HepG2 (cell line): ENCODE measurements around the gene C16orf54. TPM values are rescaled to one million over a fixed set of nuclear protein-coding genes. Genes with fewer than 3 reads are reported as not detected.
A peak's percentile ranks its signal among the peaks of the same experiment; 100 is the strongest.

Experiments used
- ARNT2 ChIP-seq: sonication (generic); formaldehyde crosslinking; IDR thresholded peaks from 2 replicates; pipeline ENCODE4 v1.8.0; 2022; ENCODE audit warnings: mild to moderate bottlenecking, low read depth, missing genetic modification reagents, moderate library complexity
- KLF16 ChIP-seq, 2 experiments: sonication (generic) in 1 of 2; formaldehyde crosslinking in 1 of 2; IDR thresholded peaks; 2 replicates each; pipeline versions ENCODE4 v1.6.1 to v1.8.0; 2016 to 2023; ENCODE audit warnings: missing genetic modification reagents in 2 of 2, missing compliant biosample characterization in 1 of 2
- SRSF4 ChIP-seq: fragments of 200-400 bp; formaldehyde crosslinking; IDR thresholded peaks from one replicate; pipeline ENCODE4 v1.6.1; 2018; ENCODE audit warnings: mild to moderate bottlenecking, low read depth, low read length, moderate library complexity; ENCODE audit not compliant: poor library complexity, severe bottlenecking
- ZBTB7A ChIP-seq: sonication (generic); formaldehyde crosslinking; IDR thresholded peaks from 2 replicates; pipeline ENCODE4 v1.8.0; 2022; ENCODE audit warnings: mild to moderate bottlenecking, missing genetic modification reagents
- ZNF292 ChIP-seq: sonication (generic); formaldehyde crosslinking; IDR thresholded peaks from 2 replicates; pipeline ENCODE4 v1.8.1; 2022; ENCODE audit warnings: mild to moderate bottlenecking, low read depth, missing genetic modification reagents, borderline replicate concordance
- ZNF296 ChIP-seq: sonication (generic); formaldehyde crosslinking; conservative IDR thresholded peaks from 2 replicates; pipeline ENCODE4 v1.5.0; 2020; ENCODE audit warnings: mild to moderate bottlenecking, missing genetic modification reagents
- ZNF589 ChIP-seq: sonication (generic); formaldehyde crosslinking; conservative IDR thresholded peaks from 2 replicates; pipeline ENCODE4 v1.8.0; 2022; ENCODE audit warnings: mild to moderate bottlenecking, moderate library complexity, missing genetic modification reagents
- ZNF709 ChIP-seq: sonication (generic); formaldehyde crosslinking; IDR thresholded peaks from 2 replicates; pipeline ENCODE4 v1.5.0; 2020; ENCODE audit warnings: mild to moderate bottlenecking, missing genetic modification reagents
- ZNF773 ChIP-seq: sonication (generic); formaldehyde crosslinking; IDR thresholded peaks from 2 replicates; pipeline ENCODE4 v1.4.0; 2020; ENCODE audit warnings: missing genetic modification reagents, borderline replicate concordance
- ZSCAN31 ChIP-seq: sonication (generic); formaldehyde crosslinking; IDR thresholded peaks from 2 replicates; pipeline ENCODE4 v1.5.0; 2020; ENCODE audit warnings: low read depth, mild to moderate bottlenecking, missing genetic modification reagents
- polyA plus RNA-seq, 8 experiments: library from polyadenylated mRNA; depleted of rRNA in 3 of 8; stranded (reverse) in 7 of 8; unstranded in 1 of 8; fragments of >200 nt; fragmentation: Illumina TruSeq in 4 of 8; extraction: Trizol in 4 of 8; gene quantifications; 2 replicates each; pipeline versions ENCODE4 v1.2.1 to v1.2.3, GENCODE V29; 2011 to 2016; ENCODE audit warnings: low read depth in 4 of 8, missing spikeins in 1 of 8, mixed read lengths in 1 of 8; ENCODE audit not compliant: insufficient read depth in 1 of 8
- total RNA-seq, 5 experiments: library from RNA; depleted of rRNA; stranded (reverse); fragments of >200 nt; fragmentation: Illumina TruSeq; extraction: Trizol; gene quantifications; 2 replicates each; pipeline ENCODE4 v1.2.3, GENCODE V29; 2016; ENCODE audit warnings: low read depth in 1 of 5
- TF ChIP-seq, protein P1 (sequence below): IDR thresholded peaks from 2 replicates; pipeline ENCODE4 v1.6.1; 2016; ENCODE audit warnings: low read depth, missing genetic modification reagents, missing compliant biosample characterization
- TF ChIP-seq, protein P2 (sequence below): sonication (generic); formaldehyde crosslinking; conservative IDR thresholded peaks from 2 replicates; pipeline ENCODE4 v1.8.0; 2022; ENCODE audit warnings: mild to moderate bottlenecking, moderate library complexity, missing genetic modification reagents
- TF ChIP-seq, protein P3 (sequence below): sonication (generic); formaldehyde crosslinking; IDR thresholded peaks from 2 replicates; pipeline ENCODE4 v1.8.0; 2022; ENCODE audit warnings: mild to moderate bottlenecking, missing genetic modification reagents; ENCODE audit not compliant: insufficient replicate concordance
- TF ChIP-seq, protein P4 (sequence below): sonication (generic); formaldehyde crosslinking; conservative IDR thresholded peaks from 2 replicates; pipeline ENCODE4 v1.5.0; 2020; ENCODE audit warnings: missing genetic modification reagents

The C16orf54 gene
- total and polyA plus RNA-seq, 2 of the 13 experiments (the other 11 are each of a cell fraction or from before 2014, with no cell fraction given), result not detected

DNA sequence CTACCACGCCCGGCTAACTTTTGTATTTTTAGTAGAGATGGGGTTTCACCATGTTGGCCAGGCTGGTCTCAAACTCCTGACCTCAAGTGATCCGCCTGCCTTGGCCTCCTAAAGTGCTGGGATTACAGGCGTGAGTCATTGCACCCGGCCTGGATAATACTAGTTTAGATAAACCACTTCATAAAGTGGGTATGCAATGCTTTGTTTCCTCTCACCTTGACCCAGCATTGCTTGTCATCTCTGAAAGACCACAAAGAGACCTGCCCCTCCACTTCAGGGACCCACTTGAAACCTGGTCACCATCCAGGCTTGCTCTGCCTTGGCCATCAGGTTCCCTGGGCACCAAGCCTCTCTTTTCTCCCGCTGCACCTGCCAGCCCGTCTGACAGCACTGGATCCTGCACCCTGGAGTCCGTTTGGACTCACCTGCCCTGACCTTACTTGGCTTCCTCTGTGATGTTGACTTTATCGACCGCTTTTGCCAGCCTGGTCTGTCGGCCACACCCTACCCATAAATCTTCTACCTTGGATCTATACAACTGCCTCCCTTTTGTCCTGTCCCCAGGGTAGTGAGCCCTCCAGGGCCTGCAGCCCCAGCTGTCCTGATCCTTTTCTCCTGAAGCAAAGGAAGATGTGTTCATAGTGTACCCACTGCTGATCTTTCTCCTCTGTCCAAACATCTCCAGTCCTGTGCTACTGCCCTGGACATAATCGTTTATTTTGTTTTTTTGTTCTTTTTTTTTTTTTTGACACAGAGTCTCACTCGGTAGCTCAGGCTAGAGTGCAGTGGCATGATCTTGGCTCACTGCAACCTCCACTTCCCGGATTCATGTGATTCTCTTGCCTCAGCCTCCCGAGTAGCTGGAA is 19.6 kb upstream of the C16orf54 start (continued):
- TF ChIP-seq, protein P1, sequence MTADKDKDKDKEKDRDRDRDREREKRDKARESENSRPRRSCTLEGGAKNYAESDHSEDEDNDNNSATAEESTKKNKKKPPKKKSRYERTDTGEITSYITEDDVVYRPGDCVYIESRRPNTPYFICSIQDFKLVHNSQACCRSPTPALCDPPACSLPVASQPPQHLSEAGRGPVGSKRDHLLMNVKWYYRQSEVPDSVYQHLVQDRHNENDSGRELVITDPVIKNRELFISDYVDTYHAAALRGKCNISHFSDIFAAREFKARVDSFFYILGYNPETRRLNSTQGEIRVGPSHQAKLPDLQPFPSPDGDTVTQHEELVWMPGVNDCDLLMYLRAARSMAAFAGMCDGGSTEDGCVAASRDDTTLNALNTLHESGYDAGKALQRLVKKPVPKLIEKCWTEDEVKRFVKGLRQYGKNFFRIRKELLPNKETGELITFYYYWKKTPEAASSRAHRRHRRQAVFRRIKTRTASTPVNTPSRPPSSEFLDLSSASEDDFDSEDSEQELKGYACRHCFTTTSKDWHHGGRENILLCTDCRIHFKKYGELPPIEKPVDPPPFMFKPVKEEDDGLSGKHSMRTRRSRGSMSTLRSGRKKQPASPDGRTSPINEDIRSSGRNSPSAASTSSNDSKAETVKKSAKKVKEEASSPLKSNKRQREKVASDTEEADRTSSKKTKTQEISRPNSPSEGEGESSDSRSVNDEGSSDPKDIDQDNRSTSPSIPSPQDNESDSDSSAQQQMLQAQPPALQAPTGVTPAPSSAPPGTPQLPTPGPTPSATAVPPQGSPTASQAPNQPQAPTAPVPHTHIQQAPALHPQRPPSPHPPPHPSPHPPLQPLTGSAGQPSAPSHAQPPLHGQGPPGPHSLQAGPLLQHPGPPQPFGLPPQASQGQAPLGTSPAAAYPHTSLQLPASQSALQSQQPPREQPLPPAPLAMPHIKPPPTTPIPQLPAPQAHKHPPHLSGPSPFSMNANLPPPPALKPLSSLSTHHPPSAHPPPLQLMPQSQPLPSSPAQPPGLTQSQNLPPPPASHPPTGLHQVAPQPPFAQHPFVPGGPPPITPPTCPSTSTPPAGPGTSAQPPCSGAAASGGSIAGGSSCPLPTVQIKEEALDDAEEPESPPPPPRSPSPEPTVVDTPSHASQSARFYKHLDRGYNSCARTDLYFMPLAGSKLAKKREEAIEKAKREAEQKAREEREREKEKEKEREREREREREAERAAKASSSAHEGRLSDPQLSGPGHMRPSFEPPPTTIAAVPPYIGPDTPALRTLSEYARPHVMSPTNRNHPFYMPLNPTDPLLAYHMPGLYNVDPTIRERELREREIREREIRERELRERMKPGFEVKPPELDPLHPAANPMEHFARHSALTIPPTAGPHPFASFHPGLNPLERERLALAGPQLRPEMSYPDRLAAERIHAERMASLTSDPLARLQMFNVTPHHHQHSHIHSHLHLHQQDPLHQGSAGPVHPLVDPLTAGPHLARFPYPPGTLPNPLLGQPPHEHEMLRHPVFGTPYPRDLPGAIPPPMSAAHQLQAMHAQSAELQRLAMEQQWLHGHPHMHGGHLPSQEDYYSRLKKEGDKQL (CRISPR knock-in tag), result peak; percentile 86
- peak; percentile 98 for TF ChIP-seq ZNF292
- TF ChIP-seq ZSCAN31 (CRISPR knock-in tag), result 0 out of 2 replicates have a peak, but pooled peaks have one; percentile 64
- TF ChIP-seq ZNF709 (CRISPR knock-in tag), result peak; percentile 86; the same call in 1 of the 2 replicates
- peak in 1 of 2 experiments; percentile 86; a peak in 2 of 4 replicates for TF ChIP-seq KLF16 (CRISPR knock-in tag; IDR thresholded peaks at IDR 0.05)
- no peak for TF ChIP-seq SRSF4
- peak; percentile 89; the same call in 1 of the 2 replicates for TF ChIP-seq ARNT2 (CRISPR knock-in tag)
- 0 out of 2 replicates have a peak, but pooled peaks have one; percentile 28 for TF ChIP-seq ZNF773 (CRISPR knock-in tag)
- TF ChIP-seq, protein P2, sequence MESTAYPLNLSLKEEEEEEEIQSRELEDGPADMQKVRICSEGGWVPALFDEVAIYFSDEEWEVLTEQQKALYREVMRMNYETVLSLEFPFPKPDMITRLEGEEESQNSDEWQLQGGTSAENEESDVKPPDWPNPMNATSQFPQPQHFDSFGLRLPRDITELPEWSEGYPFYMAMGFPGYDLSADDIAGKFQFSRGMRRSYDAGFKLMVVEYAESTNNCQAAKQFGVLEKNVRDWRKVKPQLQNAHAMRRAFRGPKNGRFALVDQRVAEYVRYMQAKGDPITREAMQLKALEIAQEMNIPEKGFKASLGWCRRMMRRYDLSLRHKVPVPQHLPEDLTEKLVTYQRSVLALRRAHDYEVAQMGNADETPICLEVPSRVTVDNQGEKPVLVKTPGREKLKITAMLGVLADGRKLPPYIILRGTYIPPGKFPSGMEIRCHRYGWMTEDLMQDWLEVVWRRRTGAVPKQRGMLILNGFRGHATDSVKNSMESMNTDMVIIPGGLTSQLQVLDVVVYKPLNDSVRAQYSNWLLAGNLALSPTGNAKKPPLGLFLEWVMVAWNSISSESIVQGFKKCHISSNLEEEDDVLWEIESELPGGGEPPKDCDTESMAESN (CRISPR knock-in tag), result peak; percentile 96
- TF ChIP-seq, protein P3, sequence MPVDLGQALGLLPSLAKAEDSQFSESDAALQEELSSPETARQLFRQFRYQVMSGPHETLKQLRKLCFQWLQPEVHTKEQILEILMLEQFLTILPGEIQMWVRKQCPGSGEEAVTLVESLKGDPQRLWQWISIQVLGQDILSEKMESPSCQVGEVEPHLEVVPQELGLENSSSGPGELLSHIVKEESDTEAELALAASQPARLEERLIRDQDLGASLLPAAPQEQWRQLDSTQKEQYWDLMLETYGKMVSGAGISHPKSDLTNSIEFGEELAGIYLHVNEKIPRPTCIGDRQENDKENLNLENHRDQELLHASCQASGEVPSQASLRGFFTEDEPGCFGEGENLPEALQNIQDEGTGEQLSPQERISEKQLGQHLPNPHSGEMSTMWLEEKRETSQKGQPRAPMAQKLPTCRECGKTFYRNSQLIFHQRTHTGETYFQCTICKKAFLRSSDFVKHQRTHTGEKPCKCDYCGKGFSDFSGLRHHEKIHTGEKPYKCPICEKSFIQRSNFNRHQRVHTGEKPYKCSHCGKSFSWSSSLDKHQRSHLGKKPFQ, result no peak
- TF ChIP-seq ZNF589 (CRISPR knock-in tag), result 0 out of 2 replicates have a peak, but pooled peaks have one; percentile 11
- 0 out of 2 replicates have a peak, but pooled peaks have one; percentile 12 for TF ChIP-seq ZNF296 (CRISPR knock-in tag)
- TF ChIP-seq, protein P4, sequence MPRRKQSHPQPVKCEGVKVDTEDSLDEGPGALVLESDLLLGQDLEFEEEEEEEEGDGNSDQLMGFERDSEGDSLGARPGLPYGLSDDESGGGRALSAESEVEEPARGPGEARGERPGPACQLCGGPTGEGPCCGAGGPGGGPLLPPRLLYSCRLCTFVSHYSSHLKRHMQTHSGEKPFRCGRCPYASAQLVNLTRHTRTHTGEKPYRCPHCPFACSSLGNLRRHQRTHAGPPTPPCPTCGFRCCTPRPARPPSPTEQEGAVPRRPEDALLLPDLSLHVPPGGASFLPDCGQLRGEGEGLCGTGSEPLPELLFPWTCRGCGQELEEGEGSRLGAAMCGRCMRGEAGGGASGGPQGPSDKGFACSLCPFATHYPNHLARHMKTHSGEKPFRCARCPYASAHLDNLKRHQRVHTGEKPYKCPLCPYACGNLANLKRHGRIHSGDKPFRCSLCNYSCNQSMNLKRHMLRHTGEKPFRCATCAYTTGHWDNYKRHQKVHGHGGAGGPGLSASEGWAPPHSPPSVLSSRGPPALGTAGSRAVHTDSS (CRISPR knock-in tag), result no peak
- TF ChIP-seq ZBTB7A (CRISPR knock-in tag), result peak; percentile 86; the same call in 1 of the 2 replicates
